DND-41 (cell line): ENCODE results near the gene NDUFA12.

Experiments used
- ATAC-seq: fragments of 200-7000 bp; cut with Tn5 transposase; 3 replicates; pipeline ENCODE4 v1.9.1; 2021; ENCODE audit warnings: low read depth; ENCODE audit not compliant: insufficient read depth
- DNase-seq: peaks from one replicate; pipeline ENCODE4 v3.0.0-alpha.2; 2020
- H2AFZ ChIP-seq: 2 replicates; pipeline ENCODE4 v1.6.0; 2012; ENCODE audit warnings: low read depth, low read length
- H3K27ac ChIP-seq: 2 replicates; pipeline ENCODE4 v1.5.1; 2012; ENCODE audit warnings: low read length, inconsistent platforms
- H3K27me3 ChIP-seq: fragments of 200-600 bp; sonication (generic); 2 replicates; pipeline ENCODE4 v1.6.0; 2012; ENCODE audit warnings: low read length, mild to moderate bottlenecking, inconsistent platforms; ENCODE audit not compliant: insufficient read depth, poor library complexity
- H3K36me3 ChIP-seq: 2 replicates; pipeline ENCODE4 v1.5.1; 2012; ENCODE audit warnings: low read length, inconsistent platforms; ENCODE audit not compliant: insufficient read depth
- H3K4me1 ChIP-seq: 2 replicates; pipeline ENCODE4 v1.5.1; 2012; ENCODE audit warnings: mild to moderate bottlenecking, low read length; ENCODE audit not compliant: insufficient read depth
- H3K4me2 ChIP-seq: 2 replicates; pipeline ENCODE4 v1.6.0; 2012; ENCODE audit warnings: mild to moderate bottlenecking, moderate library complexity, low read length, inconsistent platforms; ENCODE audit not compliant: insufficient read depth
- H3K4me3 ChIP-seq, 2 experiments: fragments of 200-600 bp in 1 of 2; shearing (Covaris generic) in 1 of 2; 2 replicates each; pipeline ENCODE4 v1.5.1; 2012 to 2016; ENCODE audit warnings: inconsistent platforms in 2 of 2, low read length in 2 of 2, mild to moderate bottlenecking in 2 of 2, low read depth in 1 of 2, moderate library complexity in 1 of 2
- H3K79me2 ChIP-seq: 2 replicates; pipeline ENCODE4 v1.6.0; 2012; ENCODE audit warnings: low read length, inconsistent platforms; ENCODE audit not compliant: insufficient read depth
- H3K9ac ChIP-seq: 2 replicates; pipeline ENCODE4 v1.6.0; 2012; ENCODE audit warnings: low read depth, mild to moderate bottlenecking, inconsistent platforms, low read length, moderate library complexity
- H3K9me3 ChIP-seq: 2 replicates; pipeline ENCODE4 v1.5.1; 2012; ENCODE audit warnings: low read length, moderate library complexity, mild to moderate bottlenecking, inconsistent platforms; ENCODE audit not compliant: insufficient read depth, severe bottlenecking
- H4K20me1 ChIP-seq: 2 replicates; pipeline ENCODE4 v1.6.0; 2012; ENCODE audit warnings: low read length; ENCODE audit not compliant: insufficient read depth
- CTCF ChIP-seq: IDR thresholded peaks from 2 replicates; pipeline ENCODE4 v1.5.1; 2012; ENCODE audit warnings: borderline replicate concordance, low read length, moderate library complexity, mild to moderate bottlenecking; ENCODE audit not compliant: poor library complexity, severe bottlenecking; ENCODE audit errors: extremely low read depth
- EZH2 ChIP-seq: IDR thresholded peaks from 3 replicates; pipeline ENCODE4 v1.6.1; 2012; ENCODE audit warnings: borderline replicate concordance, low read depth, mild to moderate bottlenecking, moderate library complexity, low read length, inconsistent platforms; ENCODE audit not compliant: severe bottlenecking

The NDUFA12 gene

GRCh38 chr12:94977766-94978468 lies 25.6 kb downstream of the NDUFA12 start:
- no peak overlapping the region for H3K27ac ChIP-seq
- ATAC-seq (no peak), DNase-seq (no peak)
- H3K79me2 ChIP-seq: peaks cover 8% of the 10 kb centered on the region
- H3K36me3 ChIP-seq: peaks cover 4% of the 10 kb centered on the region; the same call in 1 of the 2 replicates
- no peaks in the 10 kb centered on the region for H3K9me3 ChIP-seq
- TF ChIP-seq EZH2: no peak
- no peak for TF ChIP-seq CTCF
- H3K4me1 ChIP-seq: no peaks in the 10 kb centered on the region
- H3K4me2 ChIP-seq: no peak overlapping the region
- H3K27me3 ChIP-seq: no peaks in the 10 kb centered on the region
- no peak overlapping the region for H3K9ac ChIP-seq
- peaks cover 6% of the 10 kb centered on the region; the same call in 1 of the 2 replicates for H4K20me1 ChIP-seq
- H2AFZ ChIP-seq: no peak overlapping the region
- no peak overlapping the region for H3K4me3 ChIP-seq

- H2AFZ ChIP-seq: no peak overlapping the region
- 0 out of 2 replicates have a peak, but pooled peaks cover 4% of the 10 kb centered on the region for H3K79me2 ChIP-seq
- no peaks in the 10 kb centered on the region for H3K27me3 ChIP-seq
- DNase-seq: no peak
- H3K4me2 ChIP-seq: no peak overlapping the region
- H3K9me3 ChIP-seq: no peaks in the 10 kb centered on the region
- no peaks in the 10 kb centered on the region for H3K4me1 ChIP-seq
- TF ChIP-seq CTCF (no peak), EZH2 (no peak)
- peaks cover 5% of the 10 kb centered on the region; the same call in 1 of the 2 replicates for H4K20me1 ChIP-seq
- H3K9ac ChIP-seq: no peak overlapping the region
- ATAC-seq: no peak
- no peak overlapping the region for H3K27ac ChIP-seq
- H3K36me3 ChIP-seq: peaks cover 15% of the 10 kb centered on the region; the same call in 1 of the 2 replicates
- H3K4me3 ChIP-seq: no peak overlapping the region
Observed at GRCh38 chr12:94973221-94973620, 30.3 kb downstream of the NDUFA12 start.

- no peaks in the 10 kb centered on the region for H3K9me3 ChIP-seq
- 0 out of 2 replicates have a peak, but pooled peaks cover 4% of the 10 kb centered on the region for H3K79me2 ChIP-seq
- peaks cover 5% of the 10 kb centered on the region; the same call in 1 of the 2 replicates for H4K20me1 ChIP-seq
- TF ChIP-seq CTCF (no peak), EZH2 (no peak)
- H3K4me1 ChIP-seq: no peaks in the 10 kb centered on the region
- H3K4me2 ChIP-seq: no peak overlapping the region
- H3K27me3 ChIP-seq: no peaks in the 10 kb centered on the region
- no peak overlapping the region for H3K9ac ChIP-seq
- no peak overlapping the region for H3K4me3 ChIP-seq
- ATAC-seq (no peak), DNase-seq (no peak)
- H3K36me3 ChIP-seq: peaks cover 15% of the 10 kb centered on the region; the same call in 1 of the 2 replicates
- no peak overlapping the region for H3K27ac ChIP-seq
- H2AFZ ChIP-seq: no peak overlapping the region
Observed at GRCh38 chr12:94972795-94973194, 30.7 kb downstream of the NDUFA12 start.
